ENCODE data around the gene NLGN1. TPM values are rescaled to one million over a fixed set of nuclear protein-coding genes. Genes with fewer than 3 reads are reported as not detected.
"Not testable (repeated sequence)": the region's sequence is repeated elsewhere in the genome, so short reads cannot be mapped to it uniquely, and the experiment has no call there.

The NLGN1 gene
- total RNA-seq, 1 donor from 2014 or later, result 4.5 TPM

DNA sequence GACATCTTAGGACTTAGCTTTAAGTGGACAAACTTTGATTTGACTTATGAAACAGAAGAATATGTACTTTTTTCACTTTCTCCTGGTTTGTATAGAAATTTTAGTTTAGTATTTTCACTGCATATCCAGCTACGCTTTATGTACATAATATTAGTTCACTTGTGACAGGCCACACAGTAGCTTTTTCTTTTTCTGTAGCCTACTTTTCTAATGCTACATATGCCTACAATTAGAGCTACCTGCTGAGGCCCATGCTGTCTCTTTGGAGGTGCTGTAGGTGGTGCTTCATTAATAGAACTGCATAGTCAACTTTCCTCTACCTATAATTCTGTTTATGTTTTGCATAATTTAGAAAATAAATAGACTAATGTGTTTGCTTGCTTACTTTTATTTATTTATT is 191.6 kb downstream of the NLGN1 start:
- H3K36me3 ChIP-seq (ENCODE audit: control insufficient read depth, insufficient read depth, low read length), result no peaks in the 10 kb centered on the region
- H3K27me3 ChIP-seq (ENCODE audit: control insufficient read depth, insufficient read depth, low read length), result no peaks in the 10 kb centered on the region
- TF ChIP-seq, protein P1, sequence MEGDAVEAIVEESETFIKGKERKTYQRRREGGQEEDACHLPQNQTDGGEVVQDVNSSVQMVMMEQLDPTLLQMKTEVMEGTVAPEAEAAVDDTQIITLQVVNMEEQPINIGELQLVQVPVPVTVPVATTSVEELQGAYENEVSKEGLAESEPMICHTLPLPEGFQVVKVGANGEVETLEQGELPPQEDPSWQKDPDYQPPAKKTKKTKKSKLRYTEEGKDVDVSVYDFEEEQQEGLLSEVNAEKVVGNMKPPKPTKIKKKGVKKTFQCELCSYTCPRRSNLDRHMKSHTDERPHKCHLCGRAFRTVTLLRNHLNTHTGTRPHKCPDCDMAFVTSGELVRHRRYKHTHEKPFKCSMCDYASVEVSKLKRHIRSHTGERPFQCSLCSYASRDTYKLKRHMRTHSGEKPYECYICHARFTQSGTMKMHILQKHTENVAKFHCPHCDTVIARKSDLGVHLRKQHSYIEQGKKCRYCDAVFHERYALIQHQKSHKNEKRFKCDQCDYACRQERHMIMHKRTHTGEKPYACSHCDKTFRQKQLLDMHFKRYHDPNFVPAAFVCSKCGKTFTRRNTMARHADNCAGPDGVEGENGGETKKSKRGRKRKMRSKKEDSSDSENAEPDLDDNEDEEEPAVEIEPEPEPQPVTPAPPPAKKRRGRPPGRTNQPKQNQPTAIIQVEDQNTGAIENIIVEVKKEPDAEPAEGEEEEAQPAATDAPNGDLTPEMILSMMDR (IDR thresholded peaks at IDR 0.05; ENCODE audit: insufficient read depth, low read length, poor library complexity, severe bottlenecking), result no peak
- DNase-seq (ENCODE audit: low read depth), result no peak
- no peak overlapping the region for H3K4me3 ChIP-seq (ENCODE audit: low read depth, low read length)

DNA sequence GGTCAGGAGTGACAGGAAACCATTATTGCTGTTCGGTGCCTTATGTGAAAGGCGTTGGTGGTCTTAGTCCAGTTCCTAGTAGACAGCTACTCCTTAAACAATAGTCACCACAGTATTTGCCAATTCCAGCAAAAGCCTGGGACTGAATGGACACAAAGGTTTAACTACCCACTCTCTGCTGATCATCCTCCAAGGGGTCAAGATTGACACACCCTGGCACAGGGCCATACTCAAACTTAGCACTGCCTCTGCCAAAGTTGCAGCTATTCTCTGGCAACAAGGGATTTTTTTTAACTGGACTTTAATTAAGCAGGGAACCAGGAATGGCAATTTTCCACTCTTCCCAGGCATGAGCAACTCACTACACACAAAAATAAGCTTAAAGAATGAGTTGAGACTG is 193.9 kb downstream of the NLGN1 start:
- no peaks in the 10 kb centered on the region for H3K27me3 ChIP-seq (ENCODE audit: control insufficient read depth, insufficient read depth, low read length)
- no peaks in the 10 kb centered on the region for H3K36me3 ChIP-seq (ENCODE audit: control insufficient read depth, insufficient read depth, low read length)
- TF ChIP-seq, protein P1 (IDR thresholded peaks at IDR 0.05; ENCODE audit: insufficient read depth, low read length, poor library complexity, severe bottlenecking), result no peak
- no peak overlapping the region for H3K4me3 ChIP-seq (ENCODE audit: low read depth, low read length)
- no peak for DNase-seq (ENCODE audit: low read depth)

DNA sequence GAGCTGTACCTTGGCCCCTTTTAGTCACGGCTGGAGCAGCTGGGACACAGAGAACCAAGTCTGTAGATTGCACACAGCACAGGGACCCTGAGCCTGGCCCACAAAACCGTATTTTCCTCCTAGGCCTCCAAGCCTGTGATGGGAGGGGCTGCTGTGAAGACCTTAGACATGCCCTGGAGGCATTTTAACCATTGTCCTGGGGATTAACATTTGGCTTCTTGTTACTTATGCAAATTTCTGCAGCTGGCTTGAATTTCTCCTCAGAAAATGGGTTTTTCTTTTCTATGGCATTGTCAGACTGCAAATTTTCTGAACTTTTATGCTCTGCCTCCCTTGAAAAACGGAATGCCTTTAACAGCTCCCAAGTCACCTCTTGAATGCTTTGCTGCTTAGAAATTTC is 197.3 kb downstream of the NLGN1 start:
- H3K36me3 ChIP-seq (ENCODE audit: control insufficient read depth, insufficient read depth, low read length); DNase-seq (ENCODE audit: low read depth); H3K4me3 ChIP-seq (ENCODE audit: low read depth, low read length); H3K27me3 ChIP-seq (ENCODE audit: control insufficient read depth, insufficient read depth, low read length): not testable (repeated sequence)

DNA sequence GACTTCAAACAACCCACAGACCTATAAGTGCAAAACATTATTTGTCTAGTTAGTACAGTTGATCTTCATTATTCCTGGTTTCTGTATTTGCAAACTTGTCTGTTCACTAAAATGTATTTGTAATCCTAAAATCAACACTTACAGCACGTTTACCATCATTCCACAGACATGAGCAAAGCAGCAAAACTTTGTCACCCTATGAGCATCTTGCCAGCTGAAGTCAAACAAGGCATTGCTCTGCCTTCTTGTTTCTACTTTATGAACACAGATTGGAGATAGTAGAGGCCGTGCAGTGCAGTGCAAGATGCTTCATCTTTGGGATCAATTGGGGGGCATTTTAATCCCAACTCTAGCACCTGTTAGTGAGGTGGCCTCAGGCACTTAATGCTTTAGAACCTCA is 202.1 kb downstream of the NLGN1 start:
- no peak for DNase-seq (ENCODE audit: low read depth)
- Histone ChIP-seq H3K4me3 (ENCODE audit: low read depth, low read length) (no peak overlapping the region), H3K27me3 (ENCODE audit: control insufficient read depth, insufficient read depth, low read length) (no peaks in the 10 kb centered on the region), H3K36me3 (ENCODE audit: control insufficient read depth, insufficient read depth, low read length) (no peaks in the 10 kb centered on the region)
- TF ChIP-seq, protein P1 (IDR thresholded peaks at IDR 0.05; ENCODE audit: insufficient read depth, low read length, poor library complexity, severe bottlenecking), result no peak

DNA sequence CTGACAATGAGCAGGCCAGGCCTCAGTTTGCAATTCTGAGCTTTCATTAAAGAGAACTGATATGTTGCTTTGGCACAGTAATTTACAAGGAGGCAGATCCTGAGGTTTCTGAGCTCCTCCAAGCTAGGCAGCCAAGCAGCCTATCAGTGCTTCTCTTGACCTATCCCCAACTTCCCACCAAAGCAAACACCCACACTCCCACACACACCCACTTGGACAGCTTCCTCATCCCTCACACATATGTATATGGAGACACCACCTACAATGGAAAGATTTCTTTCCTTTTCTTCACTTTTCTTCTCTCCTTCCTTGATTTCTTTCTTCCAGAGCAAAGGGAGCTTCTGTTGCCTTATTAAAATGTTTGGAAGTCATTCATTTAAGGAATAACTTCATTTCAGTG is 217.0 kb downstream of the NLGN1 start:
- no peaks in the 10 kb centered on the region for H3K36me3 ChIP-seq (ENCODE audit: control insufficient read depth, insufficient read depth, low read length)
- no peaks in the 10 kb centered on the region for H3K27me3 ChIP-seq (ENCODE audit: control insufficient read depth, insufficient read depth, low read length)
- TF ChIP-seq, protein P1 (IDR thresholded peaks at IDR 0.05; ENCODE audit: insufficient read depth, low read length, poor library complexity, severe bottlenecking), result no peak
- DNase-seq (ENCODE audit: low read depth), result no peak
- no peak overlapping the region for H3K4me3 ChIP-seq (ENCODE audit: low read depth, low read length)

DNA sequence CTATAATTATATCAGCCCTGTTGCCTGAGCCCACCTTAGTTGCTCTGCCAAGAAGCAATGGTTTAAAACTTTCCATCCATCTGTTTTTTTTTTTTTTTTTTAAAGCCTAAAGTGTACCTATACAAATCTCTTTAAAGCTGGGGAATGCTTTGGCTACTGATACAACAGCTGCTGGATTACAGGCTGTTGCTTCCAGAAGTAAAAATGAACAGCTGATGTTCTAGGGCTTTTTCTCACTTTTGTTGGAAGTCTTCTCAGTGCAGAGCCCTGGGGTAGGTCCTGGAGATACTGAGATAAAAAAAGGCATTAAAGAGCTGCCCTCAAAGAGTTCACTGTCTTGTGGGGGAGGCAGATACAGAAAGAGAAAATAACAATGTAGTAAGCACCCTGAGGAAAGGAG is 218.1 kb downstream of the NLGN1 start:
- TF ChIP-seq, protein P1 (IDR thresholded peaks at IDR 0.05; ENCODE audit: insufficient read depth, low read length, poor library complexity, severe bottlenecking), result no peak
- H3K4me3 ChIP-seq (ENCODE audit: low read depth, low read length), result no peak overlapping the region
- H3K36me3 ChIP-seq (ENCODE audit: control insufficient read depth, insufficient read depth, low read length), result no peaks in the 10 kb centered on the region
- no peak for DNase-seq (ENCODE audit: low read depth)
- H3K27me3 ChIP-seq (ENCODE audit: control insufficient read depth, insufficient read depth, low read length), result no peaks in the 10 kb centered on the region
